ENCODE data around the gene RBM15.

- TF ChIP-seq, protein P1, sequence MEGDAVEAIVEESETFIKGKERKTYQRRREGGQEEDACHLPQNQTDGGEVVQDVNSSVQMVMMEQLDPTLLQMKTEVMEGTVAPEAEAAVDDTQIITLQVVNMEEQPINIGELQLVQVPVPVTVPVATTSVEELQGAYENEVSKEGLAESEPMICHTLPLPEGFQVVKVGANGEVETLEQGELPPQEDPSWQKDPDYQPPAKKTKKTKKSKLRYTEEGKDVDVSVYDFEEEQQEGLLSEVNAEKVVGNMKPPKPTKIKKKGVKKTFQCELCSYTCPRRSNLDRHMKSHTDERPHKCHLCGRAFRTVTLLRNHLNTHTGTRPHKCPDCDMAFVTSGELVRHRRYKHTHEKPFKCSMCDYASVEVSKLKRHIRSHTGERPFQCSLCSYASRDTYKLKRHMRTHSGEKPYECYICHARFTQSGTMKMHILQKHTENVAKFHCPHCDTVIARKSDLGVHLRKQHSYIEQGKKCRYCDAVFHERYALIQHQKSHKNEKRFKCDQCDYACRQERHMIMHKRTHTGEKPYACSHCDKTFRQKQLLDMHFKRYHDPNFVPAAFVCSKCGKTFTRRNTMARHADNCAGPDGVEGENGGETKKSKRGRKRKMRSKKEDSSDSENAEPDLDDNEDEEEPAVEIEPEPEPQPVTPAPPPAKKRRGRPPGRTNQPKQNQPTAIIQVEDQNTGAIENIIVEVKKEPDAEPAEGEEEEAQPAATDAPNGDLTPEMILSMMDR (IDR thresholded peaks at IDR 0.05) = no peak
- no peak for TF ChIP-seq POLR2A (IDR thresholded peaks at IDR 0.05)
Observed at GRCh38 chr1:110326826-110327225, 12.4 kb upstream of the RBM15 start.

Measured in adrenal gland (tissue), 5 donors.